ENCODE results near the gene PHLDB2. TPM values are rescaled to one million over a fixed set of nuclear protein-coding genes. Genes with fewer than 3 reads are reported as not detected.

The PHLDB2 gene
- total RNA-seq, 5 donors from 2014 or later (not counting 1 experiment from before 2014, with no cell fraction given), result 2.0 to 12.1 (median 3.9) TPM

DNA sequence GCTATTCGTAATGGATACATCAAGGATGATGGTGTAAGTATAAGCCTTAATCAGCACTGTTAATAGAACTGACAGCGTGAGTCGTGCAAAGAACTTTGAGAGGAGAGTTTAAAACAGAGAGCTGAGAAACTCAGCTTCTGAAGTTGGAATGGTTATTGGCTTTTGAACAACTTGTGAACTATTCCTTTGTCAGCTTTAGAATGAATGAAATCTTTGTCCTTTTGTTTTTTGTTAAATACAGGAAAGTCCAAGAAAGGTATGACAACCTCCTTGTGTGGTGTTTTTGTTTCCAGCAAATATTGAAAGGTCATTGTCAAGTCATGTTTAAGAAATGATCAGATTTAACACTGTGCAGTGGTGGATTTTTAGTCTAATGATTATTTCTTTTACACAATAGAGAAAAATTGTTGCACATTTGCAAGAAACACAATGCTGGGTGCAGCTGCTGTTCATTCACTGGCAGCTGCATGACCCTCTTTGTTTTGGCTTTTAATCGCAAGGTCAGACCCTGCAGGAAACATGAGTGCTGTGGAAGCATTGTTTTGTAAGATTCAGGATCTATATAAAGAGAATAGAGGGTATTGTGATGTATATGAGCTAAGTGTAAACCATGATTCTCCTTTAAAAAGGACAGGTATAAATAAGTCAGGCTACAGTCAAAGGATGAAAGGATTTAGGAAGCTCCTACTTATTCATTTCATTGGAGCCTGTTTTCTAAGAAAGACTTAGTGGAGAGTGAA, 98.1 kb downstream of the PHLDB2 start:
- no peak overlapping the region for H3K4me3 Mint-ChIP-seq
- H3K36me3 Mint-ChIP-seq, result peaks cover 8% of the 10 kb centered on the region
- Histone ChIP-seq H3K4me1 (ENCODE audit: control insufficient read depth in 1 of 2, extremely low read depth in 1 of 2, insufficient read depth in 2 of 2, low read length in 2 of 2) (no peaks in the 10 kb centered on the region), H3K36me3 (ENCODE audit: control insufficient read depth in 2 of 2, extremely low read depth in 1 of 2, insufficient read depth in 1 of 2, low read length in 1 of 2) (no peaks in the 10 kb centered on the region), H3K9me3 (no peaks in the 10 kb centered on the region), H3K4me3 (ENCODE audit: control insufficient read depth in 1 of 2, extremely low read depth in 1 of 2, low read length in 1 of 2) (no peak overlapping the region), H3K27ac (ENCODE audit: low read length) (no peak overlapping the region), H3K27me3 (replicated peaks in 1 of 2; ENCODE audit: control insufficient read depth in 2 of 2, extremely low read depth in 1 of 2, insufficient read depth in 2 of 2, low read length in 1 of 2) (no peaks in the 10 kb centered on the region)
- DNase-seq (no peak), ATAC-seq (replicated peaks in 1 of 4) (no peak)
- H3K27ac Mint-ChIP-seq, result no peak overlapping the region
- no peaks in the 10 kb centered on the region for H3K27me3 Mint-ChIP-seq
- H3K9me3 Mint-ChIP-seq, result no peaks in the 10 kb centered on the region
- H3K4me1 Mint-ChIP-seq, result no peaks in the 10 kb centered on the region
- ChIA-PET POLR2A (no interaction called here), CTCF (interaction anchor here (1.0 kb wide), 2 partner anchors 11 to 31 kb away, joined by 3 to 6 read pairs; no protein-coding TSS in a partner anchor)
- 100% methylated on average over 3 of the region's 4 CpGs for WGBS (ENCODE audit: insufficient coverage)

DNA sequence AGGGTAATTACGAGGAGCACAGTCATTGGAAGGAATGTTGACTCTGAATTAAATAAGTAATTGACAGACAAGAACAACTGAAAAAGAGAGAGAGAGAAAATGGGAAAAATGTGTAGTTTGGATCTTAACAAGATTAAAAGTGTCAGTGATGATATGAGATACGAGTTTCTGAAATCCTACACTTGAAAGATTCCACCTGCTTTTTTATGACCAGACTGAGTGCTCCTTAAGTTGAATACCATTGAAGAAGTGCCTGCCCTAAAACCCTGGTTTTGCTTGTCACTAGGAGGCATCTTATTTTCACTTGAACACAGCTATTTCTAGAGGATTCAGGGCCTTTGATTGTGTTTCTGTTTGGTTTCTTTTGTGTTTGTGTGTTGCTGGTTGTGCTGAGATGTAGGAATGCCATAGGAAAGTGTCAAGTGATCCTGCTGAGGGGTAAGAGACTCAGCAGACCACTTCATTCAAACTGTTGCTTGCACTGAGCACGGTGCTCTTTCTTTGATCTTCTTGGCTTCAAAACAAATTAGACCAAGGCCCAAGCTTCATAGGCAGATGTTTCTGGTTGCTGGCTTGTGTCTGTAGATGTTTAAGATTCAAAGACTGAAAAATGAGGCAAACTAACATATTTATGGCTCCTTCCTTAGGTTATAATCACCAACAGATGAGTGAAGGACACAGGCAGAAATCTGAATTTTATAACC, 102.5 kb downstream of the PHLDB2 start:
- ATAC-seq (replicated peaks in 1 of 4) (no peak), DNase-seq (no peak)
- H3K4me3 Mint-ChIP-seq, result no peak overlapping the region
- no peaks in the 10 kb centered on the region for H3K9me3 ChIP-seq
- H3K27ac ChIP-seq (ENCODE audit: low read length), result no peak overlapping the region
- WGBS (ENCODE audit: insufficient coverage), result 60% methylated on average over 3 of the region's 3 CpGs
- no peaks in the 10 kb centered on the region for H3K36me3 ChIP-seq (ENCODE audit: control insufficient read depth in 2 of 2, extremely low read depth in 1 of 2, insufficient read depth in 1 of 2, low read length in 1 of 2)
- H3K9me3 Mint-ChIP-seq, result no peaks in the 10 kb centered on the region
- H3K27me3 ChIP-seq (replicated peaks in 1 of 2; ENCODE audit: control insufficient read depth in 2 of 2, extremely low read depth in 1 of 2, insufficient read depth in 2 of 2, low read length in 1 of 2), result no peaks in the 10 kb centered on the region
- peaks cover 0 to 4% (median 0%) of the 10 kb centered on the region in 3 donors for H3K4me1 Mint-ChIP-seq
- CTCF ChIA-PET, result interaction anchor here (1.0 to 1.3 kb wide), 2 partner anchors 17 to 245 kb away, joined by 3 to 4 read pairs; partner anchors contain the start of gene ABHD10 (in 1 of the 2)
- H3K27ac Mint-ChIP-seq, result no peak overlapping the region
- no peak overlapping the region for H3K4me3 ChIP-seq (ENCODE audit: control insufficient read depth in 1 of 2, extremely low read depth in 1 of 2, low read length in 1 of 2)
- no peaks in the 10 kb centered on the region for H3K27me3 Mint-ChIP-seq
- no peaks in the 10 kb centered on the region for H3K36me3 Mint-ChIP-seq
- no peaks in the 10 kb centered on the region for H3K4me1 ChIP-seq (ENCODE audit: control insufficient read depth in 1 of 2, extremely low read depth in 1 of 2, insufficient read depth in 2 of 2, low read length in 2 of 2)
- POLR2A ChIA-PET, result no interaction called here

DNA sequence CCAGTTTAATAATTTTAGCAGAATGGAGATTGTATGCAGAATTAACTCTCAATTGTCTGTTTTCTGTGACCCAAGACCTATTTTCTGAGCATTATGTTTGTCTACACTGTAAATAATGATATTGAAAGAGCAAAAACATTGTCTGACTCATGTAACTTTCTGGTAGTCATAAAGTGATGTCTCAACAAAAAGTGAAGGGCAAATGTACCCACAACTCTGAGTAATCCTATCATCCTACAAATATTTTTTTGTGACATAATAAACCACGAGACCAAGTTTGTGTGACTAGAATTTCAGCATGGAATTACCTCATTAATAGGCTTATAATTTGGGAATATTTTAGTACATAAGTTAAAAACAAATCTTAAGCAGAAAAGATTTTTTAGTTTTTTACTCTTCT, 104.4 kb downstream of the PHLDB2 start:
- no peak for DNase-seq
- ChIA-PET CTCF (interaction anchor here in 1 of 2 donors (0.7 to 2.1 kb wide), 3 partner anchors 13 to 248 kb away, joined by 3 to 8 read pairs (median 7); no protein-coding TSS in a partner anchor), POLR2A (interaction anchor here (0.7 kb wide), 2 partner anchors 195 to 469 kb away, joined by 8 to 9 read pairs; no protein-coding TSS in a partner anchor)
- H3K9me3 Mint-ChIP-seq, result no peaks in the 10 kb centered on the region
- H3K27ac Mint-ChIP-seq, result peak overlapping the region in 1 of 2 donors; percentile 17
- Histone ChIP-seq H3K9me3 (no peaks in the 10 kb centered on the region), H3K36me3 (ENCODE audit: control insufficient read depth in 2 of 2, extremely low read depth in 1 of 2, insufficient read depth in 1 of 2, low read length in 1 of 2) (no peaks in the 10 kb centered on the region), H3K27ac (ENCODE audit: low read length) (no peak overlapping the region), H3K27me3 (replicated peaks in 1 of 2; ENCODE audit: control insufficient read depth in 2 of 2, extremely low read depth in 1 of 2, insufficient read depth in 2 of 2, low read length in 1 of 2) (no peaks in the 10 kb centered on the region), H3K4me3 (ENCODE audit: control insufficient read depth in 1 of 2, extremely low read depth in 1 of 2, low read length in 1 of 2) (no peak overlapping the region), H3K4me1 (ENCODE audit: control insufficient read depth in 1 of 2, extremely low read depth in 1 of 2, insufficient read depth in 2 of 2, low read length in 2 of 2) (no peaks in the 10 kb centered on the region)
- H3K36me3 Mint-ChIP-seq, result no peaks in the 10 kb centered on the region
- no CpG with 5 or more reads among the region's 1 CpG for WGBS (ENCODE audit: insufficient coverage)
- H3K4me3 Mint-ChIP-seq, result no peak overlapping the region
- no peaks in the 10 kb centered on the region for H3K27me3 Mint-ChIP-seq
- ATAC-seq (replicated peaks in 1 of 4), result no peak
- peaks cover 3 to 11% (median 10%) of the 10 kb centered on the region in 3 donors for H3K4me1 Mint-ChIP-seq

DNA sequence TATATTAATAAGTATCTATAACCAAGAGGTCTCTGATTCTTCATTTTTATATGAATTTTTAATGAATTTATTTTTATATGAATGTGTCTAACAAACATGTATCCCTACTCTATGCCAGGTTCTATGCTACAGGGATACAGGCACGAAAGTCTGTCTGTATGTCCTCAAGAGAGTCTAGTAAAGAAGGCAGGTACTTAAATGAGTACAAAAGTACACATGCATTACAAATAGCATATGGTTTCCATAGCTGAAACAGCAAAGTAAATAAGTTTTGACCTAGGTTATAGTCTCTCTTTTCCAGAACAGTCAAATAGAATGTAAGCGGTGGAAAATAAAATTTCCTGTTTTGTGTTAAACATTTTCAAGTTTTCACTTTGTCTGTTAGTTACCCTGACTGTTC, 106.4 kb downstream of the PHLDB2 start:
- Histone ChIP-seq H3K27me3 (replicated peaks in 1 of 2; ENCODE audit: control insufficient read depth in 2 of 2, extremely low read depth in 1 of 2, insufficient read depth in 2 of 2, low read length in 1 of 2) (no peaks in the 10 kb centered on the region), H3K4me3 (ENCODE audit: control insufficient read depth in 1 of 2, extremely low read depth in 1 of 2, low read length in 1 of 2) (no peak overlapping the region), H3K9me3 (no peaks in the 10 kb centered on the region), H3K36me3 (ENCODE audit: control insufficient read depth in 2 of 2, extremely low read depth in 1 of 2, insufficient read depth in 1 of 2, low read length in 1 of 2) (no peaks in the 10 kb centered on the region), H3K4me1 (ENCODE audit: control insufficient read depth in 1 of 2, extremely low read depth in 1 of 2, insufficient read depth in 2 of 2, low read length in 2 of 2) (no peaks in the 10 kb centered on the region), H3K27ac (ENCODE audit: low read length) (no peak overlapping the region)
- H3K27ac Mint-ChIP-seq, result no peak overlapping the region
- ATAC-seq (replicated peaks in 1 of 4), result no peak
- DNase-seq, result no peak
- ChIA-PET CTCF (interaction anchor here (0.8 to 7.3 kb wide), 10 partner anchors 9 to 388 kb away, joined by 3 to 149 read pairs (median 4); no protein-coding TSS in a partner anchor), POLR2A (no interaction called here)
- H3K36me3 Mint-ChIP-seq, result no peaks in the 10 kb centered on the region
- H3K27me3 Mint-ChIP-seq, result no peaks in the 10 kb centered on the region
- H3K9me3 Mint-ChIP-seq, result no peaks in the 10 kb centered on the region
- WGBS (ENCODE audit: insufficient coverage), result no CpG with 5 or more reads among the region's 2 CpGs
- peaks cover 3 to 11% (median 10%) of the 10 kb centered on the region in 3 donors for H3K4me1 Mint-ChIP-seq
- H3K4me3 Mint-ChIP-seq, result no peak overlapping the region

DNA sequence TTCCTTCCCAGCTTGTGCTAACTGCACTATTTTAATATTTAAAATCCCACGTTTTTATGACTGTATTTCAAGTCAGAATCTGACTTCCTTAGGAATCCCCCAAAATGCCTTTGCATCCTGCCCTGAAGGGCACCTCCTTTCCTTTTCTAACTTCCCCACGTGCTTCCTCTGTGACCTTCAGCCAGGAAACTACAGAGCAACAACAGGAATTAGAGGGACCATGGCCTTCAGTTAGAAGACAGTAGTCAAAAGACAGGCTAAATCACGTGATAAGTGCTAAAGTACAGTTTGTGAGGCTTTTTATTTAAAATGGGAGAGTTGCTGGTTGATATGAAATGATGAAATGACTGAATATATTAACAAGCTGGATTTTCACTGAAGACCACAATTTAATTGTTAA, 108.0 kb downstream of the PHLDB2 start:
- POLR2A ChIA-PET, result interaction anchor here in 1 of 2 donors (0.6 to 0.9 kb wide), 2 partner anchors 137 to 249 kb away, joined by 3 to 7 read pairs; no protein-coding TSS in a partner anchor
- Mint-ChIP-seq H3K9me3 (no peaks in the 10 kb centered on the region), H3K27me3 (no peaks in the 10 kb centered on the region), H3K4me1 (peaks cover 3 to 11% (median 10%) of the 10 kb centered on the region in 3 donors), H3K27ac (no peak overlapping the region), H3K4me3 (no peak overlapping the region), H3K36me3 (no peaks in the 10 kb centered on the region)
- Histone ChIP-seq H3K36me3 (ENCODE audit: control insufficient read depth in 2 of 2, extremely low read depth in 1 of 2, insufficient read depth in 1 of 2, low read length in 1 of 2) (no peaks in the 10 kb centered on the region), H3K4me3 (ENCODE audit: control insufficient read depth in 1 of 2, extremely low read depth in 1 of 2, low read length in 1 of 2) (no peak overlapping the region), H3K27ac (ENCODE audit: low read length) (no peak overlapping the region), H3K4me1 (ENCODE audit: control insufficient read depth in 1 of 2, extremely low read depth in 1 of 2, insufficient read depth in 2 of 2, low read length in 2 of 2) (no peaks in the 10 kb centered on the region), H3K9me3 (no peaks in the 10 kb centered on the region), H3K27me3 (replicated peaks in 1 of 2; ENCODE audit: control insufficient read depth in 2 of 2, extremely low read depth in 1 of 2, insufficient read depth in 2 of 2, low read length in 1 of 2) (no peaks in the 10 kb centered on the region)
- DNase-seq, result no peak
- ATAC-seq (replicated peaks in 1 of 4), result no peak
- 0% methylated on average over 1 of the region's 3 CpGs for WGBS (ENCODE audit: insufficient coverage)
- CTCF ChIA-PET, result interaction anchor here (0.5 to 7.3 kb wide), 24 partner anchors 8 to 1143 kb away, joined by 3 to 149 read pairs (median 4); partner anchors contain the start of gene ABHD10 (in 2 of the 2)

DNA sequence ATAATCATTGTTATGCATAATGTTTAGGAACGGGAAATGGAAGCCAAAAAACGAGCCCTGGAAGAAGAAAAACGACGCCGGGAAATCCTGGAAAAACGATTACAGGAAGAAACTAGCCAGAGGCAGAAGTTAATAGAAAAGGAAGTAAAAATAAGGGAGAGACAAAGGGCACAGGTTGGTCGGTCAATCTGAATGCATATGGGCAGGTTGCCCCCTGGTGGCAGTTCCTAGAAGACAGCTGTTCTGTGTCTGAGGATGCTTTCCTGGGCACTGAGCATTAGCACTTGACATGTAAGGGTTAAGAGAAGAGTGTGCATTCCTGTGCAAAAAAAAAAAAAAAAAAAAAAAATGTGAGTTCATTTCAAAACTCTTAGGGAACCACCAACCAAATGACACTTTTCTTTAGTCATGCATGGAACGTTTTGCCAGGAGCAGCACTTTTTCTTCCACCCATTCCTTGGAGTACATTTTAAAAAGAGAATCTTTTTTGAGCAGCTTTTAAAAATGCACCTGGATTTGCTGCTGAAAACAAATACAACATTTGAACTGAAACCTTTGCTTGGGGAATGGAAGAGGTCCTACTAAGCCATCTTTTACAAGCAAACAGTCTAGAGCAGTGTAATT, 108.7 kb downstream of the PHLDB2 start:
- H3K27me3 Mint-ChIP-seq, result no peaks in the 10 kb centered on the region
- DNase-seq, result peak; percentile 38 to 87 (median 68)
- WGBS (ENCODE audit: insufficient coverage), result 9% methylated on average over 7 of the region's 8 CpGs
- H3K36me3 Mint-ChIP-seq, result no peaks in the 10 kb centered on the region
- H3K27me3 ChIP-seq (replicated peaks in 1 of 2; ENCODE audit: control insufficient read depth in 2 of 2, extremely low read depth in 1 of 2, insufficient read depth in 2 of 2, low read length in 1 of 2), result no peaks in the 10 kb centered on the region
- ATAC-seq (replicated peaks in 1 of 4), result peak; percentile 75 to 85 (median 82)
- no peaks in the 10 kb centered on the region for H3K9me3 Mint-ChIP-seq
- H3K4me1 Mint-ChIP-seq, result peaks cover 3 to 11% (median 10%) of the 10 kb centered on the region in 3 donors
- ChIA-PET CTCF (interaction anchor here (0.5 to 7.3 kb wide), 34 partner anchors 9 to 1938 kb away, joined by 3 to 149 read pairs (median 3); partner anchors contain the start of gene ABHD10 (in 2 of the 2)), POLR2A (interaction anchor here (0.6 to 0.9 kb wide), 2 partner anchors 250 to 272 kb away, joined by 3 read pairs; no protein-coding TSS in a partner anchor)
- no peak overlapping the region for H3K27ac ChIP-seq (ENCODE audit: low read length)
- H3K4me1 ChIP-seq (ENCODE audit: control insufficient read depth in 1 of 2, extremely low read depth in 1 of 2, insufficient read depth in 2 of 2, low read length in 2 of 2), result no peaks in the 10 kb centered on the region
- H3K4me3 Mint-ChIP-seq, result no peak overlapping the region
- no peaks in the 10 kb centered on the region for H3K36me3 ChIP-seq (ENCODE audit: control insufficient read depth in 2 of 2, extremely low read depth in 1 of 2, insufficient read depth in 1 of 2, low read length in 1 of 2)
- H3K9me3 ChIP-seq, result no peaks in the 10 kb centered on the region
- H3K4me3 ChIP-seq (ENCODE audit: control insufficient read depth in 1 of 2, extremely low read depth in 1 of 2, low read length in 1 of 2), result no peak overlapping the region
- H3K27ac Mint-ChIP-seq, result no peak overlapping the region
